Smooth muscle cell of the brain vasculature (primary cell): ENCODE measurements around the gene SYT2.

Source experiments
- DNase-seq: peaks from one replicate; pipeline ENCODE4 v3.0.0-alpha.2; 2012; ENCODE audit warnings: low read depth, low spot score

SYT2 gene

DNA sequence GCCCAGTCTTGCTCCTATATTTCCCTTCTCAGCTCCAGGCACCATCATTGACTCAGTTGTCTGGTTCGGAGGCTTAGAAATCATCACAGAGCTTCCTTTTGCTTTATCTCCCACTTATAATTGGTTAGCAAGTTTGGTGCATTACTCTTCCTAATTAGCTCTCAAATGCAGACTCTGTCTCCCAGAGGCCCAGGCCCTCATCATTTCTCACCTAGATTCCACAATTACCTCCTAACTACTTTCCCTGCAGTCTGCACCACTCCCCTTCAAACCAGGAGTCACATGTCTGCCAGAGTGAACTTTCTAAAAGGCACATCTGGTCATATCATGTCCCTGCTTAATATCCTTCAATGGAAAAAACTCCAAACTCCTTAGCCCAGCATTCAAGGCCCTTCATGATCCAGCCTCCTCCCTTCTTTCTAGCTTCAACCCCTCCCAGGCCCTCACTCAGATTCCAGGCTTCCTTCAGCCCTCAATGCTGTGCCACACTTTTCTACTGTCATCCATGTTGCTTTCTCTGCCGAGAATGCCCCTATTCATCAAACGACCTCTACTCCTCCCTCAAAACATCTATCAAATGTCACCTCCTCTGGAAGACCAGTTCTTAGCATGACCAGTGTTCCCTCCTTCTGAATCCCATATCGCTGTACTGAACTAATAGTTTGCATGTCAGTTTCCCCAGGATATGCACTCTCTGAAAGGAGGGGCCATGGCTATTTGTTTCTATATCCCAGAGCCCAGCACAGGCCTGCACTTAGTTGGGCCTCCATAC lies 30.7 kb downstream of the SYT2 start:
- DNase-seq, result no peak

DNA sequence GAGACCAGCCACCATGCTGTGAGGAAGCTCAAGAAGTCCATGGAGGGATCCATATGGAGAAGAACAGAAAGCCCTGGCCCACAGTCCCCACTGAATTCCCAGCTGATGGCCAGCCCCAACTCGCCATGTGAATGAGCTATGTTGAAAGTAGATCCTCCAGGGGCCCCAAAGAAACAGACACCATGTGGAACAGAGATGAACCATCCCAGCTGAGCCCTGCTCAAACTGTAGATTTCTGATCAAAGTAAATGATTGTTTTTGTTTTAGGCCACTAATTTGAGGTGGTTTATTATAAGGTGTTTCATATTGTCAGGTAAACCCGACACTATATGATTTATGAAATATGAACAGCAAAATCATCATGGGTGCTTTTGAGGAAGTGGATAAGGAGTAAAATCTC lies 32.8 kb downstream of the SYT2 start:
- no peak for DNase-seq

DNA sequence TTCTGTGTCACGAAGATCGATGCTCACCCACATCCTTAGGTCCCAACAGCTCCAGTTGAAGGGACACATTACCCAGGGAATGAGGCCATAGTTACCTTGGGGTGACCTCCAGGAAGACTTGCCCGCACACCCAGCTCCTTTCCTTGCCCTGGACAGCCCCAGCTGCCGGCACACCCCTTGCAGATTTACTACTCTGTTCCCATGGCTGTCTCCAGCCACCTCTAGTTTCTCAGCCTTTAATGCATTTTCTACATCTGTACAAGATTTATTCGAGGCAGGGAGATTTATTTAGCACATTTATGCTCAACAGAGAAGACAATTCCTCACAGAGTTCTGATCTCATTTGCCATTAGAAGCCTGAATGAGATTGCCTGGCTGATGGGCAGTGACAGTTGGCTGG lies 36.7 kb downstream of the SYT2 start:
- no peak for DNase-seq

DNA sequence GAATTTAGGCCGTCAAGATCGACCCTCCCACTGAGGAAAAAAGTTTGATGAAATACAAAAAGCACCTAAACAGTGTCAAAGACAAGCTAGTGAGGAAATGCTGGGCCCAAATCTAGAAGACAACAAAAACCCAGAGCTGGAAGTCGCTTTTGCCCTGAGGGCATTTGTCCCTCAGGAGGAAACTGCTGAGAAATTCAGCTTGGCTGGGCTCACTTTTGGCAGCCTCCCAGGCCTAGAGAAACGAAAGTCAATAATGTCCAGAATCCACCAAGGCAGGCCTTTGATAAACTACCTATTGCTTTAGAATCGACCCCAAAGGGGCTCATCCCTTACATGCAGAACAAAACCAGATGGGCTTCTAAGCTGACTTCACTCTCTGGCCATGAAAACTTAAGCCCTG lies 38.9 kb downstream of the SYT2 start:
- DNase-seq, result no peak

DNA sequence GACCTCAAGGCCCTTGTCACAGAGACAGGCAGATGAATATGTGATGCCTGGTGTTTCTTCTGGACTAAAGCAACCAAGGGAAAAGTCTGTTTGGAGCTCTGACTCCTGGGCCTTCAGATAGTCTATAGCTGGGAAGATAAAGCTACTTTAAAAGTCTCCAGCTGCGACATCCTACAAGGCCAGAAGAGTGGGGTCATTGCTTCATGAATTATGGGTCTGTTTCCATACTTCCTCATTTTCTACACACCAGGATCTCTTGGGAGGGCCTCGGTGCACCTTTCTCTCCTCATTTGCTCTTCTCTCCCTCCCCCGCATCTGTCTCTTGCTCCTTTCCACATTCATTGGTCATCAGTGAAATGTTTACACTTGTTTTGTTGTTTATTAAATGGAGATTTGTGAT lies 44.8 kb downstream of the SYT2 start:
- no peak for DNase-seq

DNA sequence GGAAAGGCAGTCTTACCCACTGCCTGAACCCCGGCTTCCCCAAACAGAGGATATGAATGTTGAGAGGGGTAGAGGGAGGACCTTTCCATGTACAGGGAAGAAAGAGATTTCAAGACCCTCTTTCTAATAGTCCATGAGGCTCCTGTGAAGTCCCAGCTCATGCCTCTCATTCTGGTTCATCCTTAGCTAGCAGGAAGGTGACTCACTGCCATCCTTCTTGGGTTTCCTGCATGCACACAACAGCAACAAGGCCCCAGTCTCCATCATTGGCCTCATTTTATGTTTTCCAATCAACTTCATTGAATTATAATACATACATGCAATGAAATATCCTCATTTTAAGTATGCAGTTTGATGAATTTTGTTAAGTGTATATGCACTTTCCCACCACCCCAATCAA lies 46.2 kb downstream of the SYT2 start:
- no peak for DNase-seq

DNA sequence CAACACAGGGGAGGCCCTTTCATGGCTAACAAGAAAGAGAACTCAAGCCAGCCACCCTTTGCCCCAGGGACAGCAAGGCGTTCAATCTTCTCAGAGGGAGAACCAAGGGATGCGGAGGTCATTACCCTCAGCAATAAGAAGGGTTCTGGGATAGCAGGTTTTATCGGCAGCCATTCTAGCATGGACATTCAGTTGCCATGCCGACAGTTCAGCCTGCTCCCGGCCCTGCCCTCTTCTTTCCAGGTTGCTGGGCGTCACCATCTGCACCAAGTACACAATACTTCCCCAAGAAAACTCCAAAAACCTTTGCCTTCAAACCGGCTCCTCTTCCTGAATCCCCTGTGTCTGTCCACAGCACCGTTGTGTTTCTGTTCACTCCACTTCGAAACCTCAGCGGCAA lies 47.1 kb downstream of the SYT2 start:
- DNase-seq, result no peak

DNA sequence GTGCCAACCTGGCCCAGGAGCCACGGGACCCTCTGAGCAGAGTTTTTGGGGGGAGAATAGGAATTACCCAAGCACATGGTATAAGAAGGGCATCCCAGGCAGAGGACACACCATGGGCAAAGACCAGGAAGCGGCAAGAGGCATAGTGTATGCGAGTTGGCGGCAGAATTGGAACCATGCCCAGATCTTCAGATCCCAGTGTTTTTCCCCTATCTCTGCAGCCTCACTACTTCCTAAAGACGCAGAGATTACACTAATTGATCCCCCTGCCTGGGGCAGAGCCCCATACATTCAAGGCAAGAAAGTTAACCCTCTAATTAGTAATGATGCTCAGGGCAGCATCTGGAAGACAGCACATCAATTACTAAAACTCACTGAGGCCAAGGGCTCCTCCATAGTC lies 48.2 kb downstream of the SYT2 start:
- DNase-seq, result no peak

DNA sequence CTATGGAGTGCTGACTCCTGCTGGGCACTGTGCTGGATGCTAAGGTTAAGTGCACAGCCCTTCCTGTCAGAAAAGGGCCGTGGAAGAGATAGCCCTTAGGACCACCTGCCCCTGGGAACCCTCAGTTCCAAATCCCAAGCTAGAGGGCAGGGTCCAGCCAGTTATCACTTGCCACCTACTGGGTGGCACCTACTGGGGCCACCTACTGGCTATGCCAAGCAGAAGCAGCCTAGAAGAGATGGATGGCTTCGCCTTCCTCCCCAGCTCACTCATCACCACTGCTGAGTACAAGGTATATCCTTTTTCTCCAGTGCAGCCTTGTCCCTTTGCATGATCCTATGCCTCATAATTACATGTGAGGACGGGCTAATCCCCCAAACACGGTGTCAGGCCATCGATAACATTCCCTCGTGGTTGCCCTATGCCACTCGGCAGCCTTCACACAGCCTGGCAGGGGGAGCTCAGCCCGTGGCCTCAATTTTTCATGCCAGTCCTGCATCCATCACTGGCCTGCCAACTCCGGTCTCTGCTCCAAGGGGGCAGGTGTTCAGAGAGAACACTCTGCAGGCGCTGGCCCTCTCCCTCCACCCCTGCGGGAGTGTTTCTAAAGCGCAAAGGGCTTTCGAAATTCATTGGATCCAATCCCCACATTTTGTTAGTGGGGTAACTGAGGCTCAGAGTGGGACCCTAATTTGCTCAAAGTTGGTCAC lies 49.0 kb downstream of the SYT2 start:
- DNase-seq, result no peak

DNA sequence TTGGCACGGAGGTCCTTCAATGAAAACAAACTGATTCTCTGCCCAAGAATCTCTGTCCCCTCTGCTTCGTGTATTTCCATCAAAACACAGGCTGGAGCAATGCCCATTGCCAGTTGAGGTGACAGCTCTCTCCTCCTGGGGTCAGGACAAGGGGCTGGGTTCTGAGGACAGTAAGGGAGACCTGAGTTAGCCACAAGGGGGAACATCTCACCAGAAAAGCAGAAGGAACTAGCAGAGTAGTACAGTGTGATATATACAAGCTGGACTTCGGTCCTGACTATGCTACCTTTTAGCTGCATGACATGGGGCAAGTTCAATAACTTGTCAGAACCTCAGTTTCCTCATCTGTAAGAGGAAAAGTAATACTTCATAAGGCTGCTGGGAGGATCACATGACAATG lies 50.3 kb downstream of the SYT2 start:
- no peak for DNase-seq

DNA sequence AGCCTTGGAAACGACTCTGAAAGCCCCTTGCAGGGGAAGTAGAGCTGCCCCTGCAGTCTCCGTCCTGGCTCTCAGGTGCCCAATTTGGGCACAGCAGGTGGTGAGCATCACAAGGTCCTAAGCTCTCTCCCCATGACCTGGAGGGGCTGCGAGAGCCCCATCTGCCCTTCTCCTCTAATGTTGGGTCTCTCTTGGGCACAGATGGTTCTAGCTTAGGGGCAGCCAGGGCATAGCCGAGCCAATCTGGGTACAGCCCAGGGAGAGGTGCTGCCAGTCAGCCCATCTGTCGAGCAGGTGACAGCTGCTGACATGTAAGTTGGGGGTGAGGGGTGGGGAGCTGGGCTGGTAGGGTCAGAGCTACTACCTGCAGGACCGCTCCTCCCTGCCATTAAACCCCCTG lies 50.7 kb downstream of the SYT2 start:
- no peak for DNase-seq

DNA sequence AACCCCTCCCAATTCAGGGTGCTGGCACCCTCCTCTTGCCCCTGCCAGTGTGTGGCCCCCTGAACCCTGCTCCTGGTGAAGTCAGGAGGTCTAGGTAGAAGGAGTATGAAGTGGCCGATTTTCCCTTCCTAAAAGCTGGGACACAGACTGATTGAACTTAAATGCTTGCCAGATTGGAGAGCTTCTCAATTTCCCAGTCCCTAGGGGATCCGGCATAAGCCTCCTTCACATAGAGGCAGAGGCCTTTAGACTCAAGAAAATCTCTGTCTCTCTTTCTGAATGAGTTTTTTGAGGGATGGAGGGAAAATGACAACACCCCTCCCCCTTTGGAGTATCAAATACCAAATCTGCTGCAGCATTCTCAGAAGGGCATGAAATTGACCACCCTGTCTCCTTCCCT lies 51.5 kb downstream of the SYT2 start:
- no peak for DNase-seq

DNA sequence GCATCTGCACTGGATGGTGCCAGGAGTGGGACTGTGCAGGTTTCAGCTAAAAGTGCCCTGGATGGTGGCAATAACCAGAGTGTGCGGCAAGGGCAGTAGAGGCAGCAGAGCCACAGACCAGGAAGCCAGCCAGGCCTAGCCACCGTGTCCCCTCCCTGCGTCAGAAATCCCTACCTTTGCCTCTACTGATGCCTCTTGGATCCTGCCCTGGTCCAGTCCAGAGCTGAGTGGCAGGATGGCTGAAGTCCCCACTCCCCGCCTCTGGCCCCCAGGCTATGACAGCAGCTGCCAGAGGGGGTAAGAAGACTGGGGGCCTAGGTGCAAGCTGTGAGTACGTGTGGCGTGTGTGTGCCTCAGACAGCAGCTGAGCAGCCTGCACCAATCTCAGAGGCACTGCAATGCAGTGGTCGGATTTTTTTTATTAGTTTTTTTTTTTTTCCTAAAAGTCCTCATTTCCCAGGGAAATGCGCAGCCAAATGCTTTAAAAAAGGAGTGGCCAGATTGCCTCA lies 51.9 kb downstream of the SYT2 start:
- DNase-seq, result no peak

DNA sequence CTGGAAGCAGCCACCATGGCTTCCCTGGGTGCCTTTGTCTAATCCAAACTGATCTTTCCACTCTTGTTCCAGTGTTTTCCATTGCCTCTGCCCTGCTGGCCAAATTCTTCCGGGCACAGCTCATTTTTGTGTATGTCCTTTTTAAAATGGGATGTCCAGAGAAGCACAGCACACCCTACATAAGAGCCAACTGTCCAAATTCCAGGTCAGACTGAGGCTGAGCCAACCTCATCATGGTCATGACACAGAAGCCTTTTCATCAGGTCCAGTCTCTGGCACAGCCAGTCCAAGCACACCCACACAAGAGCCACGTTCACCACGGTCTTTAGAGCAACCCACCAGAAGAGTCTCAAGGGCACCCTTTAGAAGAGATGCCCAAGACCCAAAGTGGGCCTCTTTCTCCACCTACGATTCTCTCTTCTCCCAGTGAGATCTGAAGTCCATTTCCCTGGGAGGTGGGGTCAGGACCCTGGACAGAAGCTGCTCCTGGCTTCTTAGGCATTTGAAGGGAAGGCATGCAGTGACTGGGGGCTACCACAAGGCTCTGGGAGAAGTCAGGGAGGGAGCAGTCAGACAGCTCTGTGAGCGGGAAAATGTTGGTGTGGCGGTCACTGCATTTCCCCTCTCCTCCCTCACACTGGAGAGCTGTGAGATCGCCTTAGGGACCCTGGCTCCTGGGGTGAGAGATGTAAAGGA lies 53.2 kb downstream of the SYT2 start:
- no peak for DNase-seq

DNA sequence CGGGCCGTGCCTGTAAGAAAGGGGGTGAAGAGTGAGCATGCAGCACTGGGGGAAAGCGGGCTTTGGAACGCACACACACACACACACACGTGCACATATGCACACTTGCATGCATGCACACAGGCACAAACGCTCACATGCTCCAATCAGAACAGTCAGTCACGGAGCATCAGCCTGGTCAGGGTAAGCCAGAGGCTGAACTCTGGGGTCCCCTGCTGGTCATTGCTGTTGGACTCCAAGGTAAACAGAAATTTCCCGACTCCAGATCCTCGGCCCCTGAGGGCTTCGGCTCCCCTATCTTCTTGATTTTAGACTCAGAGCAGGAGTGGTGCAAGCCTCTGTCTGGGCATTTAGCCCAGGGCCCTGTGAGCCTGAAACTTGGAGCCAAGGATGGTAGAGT lies 54.2 kb downstream of the SYT2 start:
- DNase-seq, result no peak

DNA sequence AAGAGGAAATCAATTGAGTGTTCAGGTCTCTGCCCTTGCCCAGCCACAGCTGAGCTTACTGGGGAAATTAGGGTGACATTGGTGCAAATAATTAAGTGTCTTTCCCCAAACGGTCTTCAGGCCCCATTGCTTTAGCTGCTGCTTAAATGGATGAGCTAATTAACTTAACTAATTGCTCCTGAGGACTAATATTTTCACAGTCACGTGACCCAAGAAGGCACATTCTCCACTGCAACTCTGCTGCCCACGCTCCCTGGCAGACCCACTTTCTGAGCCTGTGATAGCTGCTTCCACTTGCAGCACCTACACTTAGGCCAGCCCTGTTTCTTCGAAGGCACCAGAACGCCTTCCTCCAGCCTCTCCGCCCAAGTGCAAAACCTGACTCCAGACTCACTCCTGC lies 56.2 kb downstream of the SYT2 start:
- no peak for DNase-seq

DNA sequence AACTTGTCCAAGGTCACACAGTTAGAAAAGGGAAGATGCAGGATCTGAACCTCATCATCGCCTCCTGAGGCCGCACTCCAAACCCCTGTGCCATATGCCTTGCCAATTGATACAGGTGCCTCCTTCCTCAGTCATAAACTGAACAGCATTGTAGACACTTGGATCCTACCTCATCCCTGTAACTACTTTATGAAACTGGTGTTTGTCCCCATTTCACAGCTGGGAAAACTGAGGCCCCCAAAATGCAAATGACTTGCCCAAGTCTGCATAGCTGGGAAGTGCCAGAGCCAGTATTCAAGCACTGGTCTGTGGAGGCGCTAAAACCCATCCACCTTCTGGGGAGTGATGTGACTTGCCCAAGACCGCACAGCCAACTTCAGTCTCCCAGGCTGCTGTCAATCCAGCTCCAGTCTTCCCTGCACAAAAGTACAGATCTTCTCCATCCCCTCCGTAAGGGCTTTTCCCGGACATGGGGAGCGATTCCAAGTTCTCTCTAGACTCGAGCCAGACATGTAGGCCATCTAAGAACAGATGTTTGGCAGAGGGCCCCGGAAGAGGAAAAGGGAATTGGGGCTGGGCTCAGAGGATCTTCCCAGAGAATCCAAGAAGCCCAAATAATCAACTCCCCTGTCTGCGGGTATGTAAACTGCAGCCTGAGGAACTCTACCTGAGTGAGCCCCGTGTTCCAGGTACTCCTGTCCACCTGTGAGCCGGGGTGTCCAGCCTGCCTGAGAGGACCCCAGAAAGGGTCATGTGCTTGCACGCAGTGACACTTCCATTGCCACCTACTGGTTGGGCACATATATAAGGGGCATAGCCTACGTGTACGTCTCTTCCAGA lies 60.5 kb downstream of the SYT2 start:
- DNase-seq, result no peak

DNA sequence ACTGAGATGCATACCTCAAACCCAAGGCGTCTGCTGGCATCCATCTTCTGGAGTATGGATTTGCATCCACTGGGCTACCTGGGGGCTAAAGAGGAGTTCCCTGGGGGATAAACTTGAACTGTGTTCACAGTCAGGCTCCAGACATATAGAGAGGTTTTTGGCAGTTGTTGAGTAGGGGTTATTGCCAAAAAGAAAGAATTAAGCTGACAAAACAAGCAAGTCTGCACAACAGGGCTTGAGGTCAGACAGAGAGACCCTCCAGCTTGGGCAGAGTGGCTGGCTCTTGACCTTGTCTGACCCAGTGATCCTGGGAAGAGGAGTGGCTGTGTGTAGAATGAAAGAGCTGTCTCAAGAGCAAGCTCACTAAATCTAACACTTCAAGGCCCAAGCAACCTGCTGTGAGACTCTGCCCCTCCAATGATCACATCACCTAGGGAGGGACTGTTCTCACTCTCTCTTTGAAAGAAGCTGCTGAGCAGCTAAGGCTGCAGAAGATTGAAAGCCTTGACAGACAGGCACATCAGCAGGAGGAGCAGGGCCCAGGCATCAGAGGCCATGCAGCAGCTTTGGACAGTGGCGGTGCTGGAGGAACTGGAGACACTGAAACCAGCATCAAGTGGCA lies 61.5 kb downstream of the SYT2 start:
- no peak for DNase-seq

DNA sequence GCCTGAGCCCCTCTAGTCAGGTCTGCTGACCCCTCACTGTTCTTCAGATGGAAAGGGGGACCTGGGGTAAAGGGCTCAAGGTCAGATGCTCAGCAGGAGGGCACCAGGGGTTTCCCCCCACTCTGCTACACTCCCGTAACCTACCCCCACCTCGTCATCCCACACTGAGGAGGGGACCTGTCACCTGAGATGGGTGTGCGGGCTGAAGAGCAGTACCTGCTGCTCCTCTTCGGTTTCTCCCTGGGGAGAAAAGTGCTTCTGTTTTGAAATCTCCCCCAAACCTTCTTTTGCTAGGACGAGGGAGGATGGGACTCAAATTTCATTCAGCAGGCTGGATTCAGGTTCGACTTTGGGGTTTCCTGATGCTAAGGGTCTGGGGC lies 65.2 kb downstream of the SYT2 start:
- no peak for DNase-seq

DNA sequence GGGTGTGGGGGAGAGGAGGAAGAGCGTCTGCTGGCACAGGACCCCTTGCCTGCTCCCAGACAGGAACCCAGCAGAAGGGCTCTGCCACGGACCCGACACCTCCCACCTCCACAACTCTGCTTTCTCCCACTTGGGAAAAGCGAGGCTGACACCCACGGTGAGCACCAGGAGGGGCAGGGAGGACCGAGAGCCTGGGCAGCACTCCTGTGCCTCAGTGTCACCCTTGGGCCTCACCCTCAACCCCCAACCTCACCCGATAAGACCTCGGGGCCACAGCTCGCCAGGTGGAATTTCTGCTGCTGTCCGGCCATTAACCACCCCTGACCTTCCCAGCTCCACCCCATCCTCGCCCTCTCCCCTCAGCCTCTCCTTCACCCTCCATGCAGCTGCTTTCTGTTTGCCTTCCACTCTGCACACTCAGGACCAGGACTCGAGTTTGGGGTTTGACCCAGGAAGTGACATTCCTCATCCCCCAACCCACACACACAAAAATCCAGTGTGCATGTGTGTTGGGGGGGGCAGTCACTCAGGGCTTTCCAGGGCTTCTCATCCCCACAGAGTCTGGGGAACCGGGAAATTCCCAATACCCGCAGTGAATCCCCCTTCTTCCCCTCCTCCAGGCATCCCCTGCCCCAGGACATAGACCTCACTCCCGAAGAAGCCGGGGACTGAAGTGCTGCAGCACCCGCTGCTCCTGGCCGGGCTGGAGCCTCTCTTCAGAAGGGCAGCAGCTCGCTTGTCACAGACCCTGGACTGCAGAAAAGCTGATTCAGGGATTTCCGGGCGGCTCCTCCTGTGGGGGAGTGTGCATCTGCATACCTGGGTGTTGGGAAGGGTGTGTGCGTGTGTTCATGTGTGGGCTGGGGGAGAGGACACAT lies 65.8 kb downstream of the SYT2 start:
- DNase-seq, result no peak
